Stomach (tissue), 9 donors: Measurements from ENCODE around the gene UGT1A5. TPM values are rescaled to one million over a fixed set of nuclear protein-coding genes. Genes with fewer than 3 reads are reported as not detected.

Experiments used
- DNase-seq, 2 donors: peaks; one replicate each; pipeline versions ENCODE4 v3.0.0 to v3.0.0-alpha.2; 2013 to 2019
- H3K27ac ChIP-seq, 5 donors: fragments of 200-600 bp in 4 of 5; sonication (generic) in 4 of 5; one replicate each; pipeline ENCODE4 v1.5.1; 2013 to 2019; ENCODE audit warnings: mild to moderate bottlenecking in 1 of 5, moderate library complexity in 1 of 5
- H3K27me3 ChIP-seq, 3 donors: fragments of 200-600 bp; sonication (generic); one replicate each; pipeline ENCODE4 v1.5.1; 2017 to 2019; ENCODE audit warnings: mixed run types in 1 of 3
- H3K36me3 ChIP-seq, 4 donors: fragments of 200-600 bp; sonication (generic); 1 replicate in 3 of 4; 2 replicates in 1 of 4; pipeline ENCODE4 v1.5.1; 2016 to 2019
- H3K4me1 ChIP-seq, 4 donors: fragments of 200-600 bp; sonication (generic); one replicate each; pipeline ENCODE4 v1.5.1; 2016 to 2019
- H3K4me3 ChIP-seq, 4 donors: fragments of 200-600 bp; sonication (generic) in 3 of 4; one replicate each; pipeline ENCODE4 v1.5.1; 2016 to 2019; ENCODE audit warnings: mild to moderate bottlenecking in 1 of 4
- H3K9me3 ChIP-seq, 4 donors: fragments of 200-600 bp; sonication (generic); one replicate each; pipeline ENCODE4 v1.5.1; 2016 to 2019
- EP300 ChIP-seq: sonication (generic); formaldehyde crosslinking; IDR thresholded peaks from one replicate; pipeline ENCODE4 v1.6.1; 2017; ENCODE audit warnings: antibody characterized with exemption
- POLR2A ChIP-seq, 4 donors: fragments of 450-650 bp; IDR thresholded peaks; one replicate each; pipeline ENCODE4 v1.6.1; 2016; ENCODE audit warnings: antibody characterized with exemption in 4 of 4, control low read depth in 2 of 4, mild to moderate bottlenecking in 1 of 4, moderate library complexity in 1 of 4
- POLR2AphosphoS5 ChIP-seq, 3 donors: sonication (generic); formaldehyde crosslinking; IDR thresholded peaks; one replicate each; pipeline ENCODE4 v1.6.1; 2016; ENCODE audit warnings: antibody characterized with exemption in 3 of 3
- WGBS, 5 donors: extraction: QIAGEN DNeasy Blood & Tissue Kit in 3 of 5; methylation state at CpG; one replicate each; pipeline versions ENCODE4 v1.1.5 to v1.1.7; 2013 to 2018; 5-methylcytosine and 5-hydroxymethylcytosine counted together
- intact Hi-C: fragments of 100-400 bp; cut with DNase I; formaldehyde crosslinking; loops from one replicate; pipeline ENCODE4 v1.15.1; 2023; ENCODE audit warnings: low total_unique reads
- polyA plus RNA-seq, 3 donors: library from polyadenylated mRNA; stranded (reverse); fragments of 200-250 nt; gene quantifications; one replicate each; pipeline ENCODE4 v1.2.3, GENCODE V29; 2013
- total RNA-seq, 5 donors: library from RNA; depleted of rRNA; stranded (reverse); fragments of >200 nt; gene quantifications; one replicate each; pipeline versions ENCODE4 v1.1.0 to v1.2.3, GENCODE V29; 2014 to 2016
- TF ChIP-seq, protein P1 (sequence below), 7 experiments: fragments of 450-650 bp in 4 of 7; fragments of 200-600 bp in 3 of 7; sonication (generic) in 3 of 7; IDR thresholded peaks; one replicate each; pipeline ENCODE4 v1.5.1; 2016 to 2019; ENCODE audit warnings: antibody characterized with exemption in 7 of 7, control low read depth in 2 of 7, mild to moderate bottlenecking in 1 of 7
- donor health status: healthy with polysubstance abuse.
- donor health status: Bipolar disorder and iron deficiency.
- donor health status: healthy.

The UGT1A5 gene
- total and polyA plus RNA-seq, 8 donors = 0.37 to 13.0 (median 1.7) TPM; not detected in 5

DNA sequence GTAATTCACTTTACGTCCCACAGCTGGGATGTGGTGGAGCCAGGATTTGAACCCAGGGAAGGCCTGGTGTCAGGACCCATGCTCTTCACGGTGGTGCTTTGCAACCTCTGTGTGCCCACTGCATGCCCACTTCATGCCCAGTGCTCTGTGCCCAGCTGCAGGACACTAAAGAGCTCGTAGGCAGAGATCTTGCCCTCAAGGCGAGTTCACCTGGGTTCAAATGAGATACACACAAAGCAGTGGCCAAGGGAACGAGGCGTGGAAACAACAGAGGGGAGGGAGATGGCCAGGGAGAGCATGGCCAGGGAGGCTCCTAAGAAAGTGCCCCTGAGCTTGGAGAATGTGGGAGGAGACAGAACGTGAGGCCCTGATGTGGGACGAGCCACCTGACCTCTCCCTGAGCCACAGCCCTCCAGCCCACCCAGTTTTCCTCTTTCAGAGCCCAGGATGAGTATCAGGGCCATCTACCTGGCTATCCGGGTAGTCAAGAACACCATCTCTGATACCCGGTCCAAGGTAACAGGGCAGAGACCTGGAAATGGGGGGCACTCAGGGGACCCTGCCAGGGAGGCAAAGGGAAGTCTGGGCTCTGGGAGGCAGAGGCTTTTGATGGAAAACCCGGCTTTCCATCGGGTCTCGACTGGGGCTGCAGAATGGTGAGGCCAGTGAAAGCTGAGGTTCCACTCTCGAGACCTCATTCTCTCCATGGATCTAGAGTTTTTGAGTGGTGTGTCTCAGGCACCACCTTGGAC, 85.8 kb downstream of the UGT1A5 start:
- peak in 1 of 2 donors; percentile 17 for DNase-seq
- no peaks in the 10 kb centered on the region for H3K4me1 ChIP-seq
- no peaks in the 10 kb centered on the region for H3K9me3 ChIP-seq
- intact Hi-C loops = no loop called here
- no peaks in the 10 kb centered on the region for H3K36me3 ChIP-seq
- WGBS, 5 donors = 72 to 85% (median 82%) methylated on average over 13 to 14 of the region's 14 CpGs
- no peak overlapping the region for H3K4me3 ChIP-seq
- peaks cover 0 to 5% (median 0%) of the 10 kb centered on the region in 3 donors for H3K27me3 ChIP-seq
- H3K27ac ChIP-seq = no peak overlapping the region
- TF ChIP-seq EP300 (no peak), POLR2AphosphoS5 (IDR thresholded peaks at IDR 0.05) (no peak)

- H3K27ac ChIP-seq = no peak overlapping the region
- peak in 1 of 2 donors; percentile 10 for DNase-seq
- WGBS, 5 donors = 58 to 65% (median 64%) methylated on average over 7 of the region's 7 CpGs
- TF ChIP-seq POLR2A (IDR thresholded peaks at IDR 0.05) = no peak
- no peak for TF ChIP-seq EP300
- TF ChIP-seq, protein P1, sequence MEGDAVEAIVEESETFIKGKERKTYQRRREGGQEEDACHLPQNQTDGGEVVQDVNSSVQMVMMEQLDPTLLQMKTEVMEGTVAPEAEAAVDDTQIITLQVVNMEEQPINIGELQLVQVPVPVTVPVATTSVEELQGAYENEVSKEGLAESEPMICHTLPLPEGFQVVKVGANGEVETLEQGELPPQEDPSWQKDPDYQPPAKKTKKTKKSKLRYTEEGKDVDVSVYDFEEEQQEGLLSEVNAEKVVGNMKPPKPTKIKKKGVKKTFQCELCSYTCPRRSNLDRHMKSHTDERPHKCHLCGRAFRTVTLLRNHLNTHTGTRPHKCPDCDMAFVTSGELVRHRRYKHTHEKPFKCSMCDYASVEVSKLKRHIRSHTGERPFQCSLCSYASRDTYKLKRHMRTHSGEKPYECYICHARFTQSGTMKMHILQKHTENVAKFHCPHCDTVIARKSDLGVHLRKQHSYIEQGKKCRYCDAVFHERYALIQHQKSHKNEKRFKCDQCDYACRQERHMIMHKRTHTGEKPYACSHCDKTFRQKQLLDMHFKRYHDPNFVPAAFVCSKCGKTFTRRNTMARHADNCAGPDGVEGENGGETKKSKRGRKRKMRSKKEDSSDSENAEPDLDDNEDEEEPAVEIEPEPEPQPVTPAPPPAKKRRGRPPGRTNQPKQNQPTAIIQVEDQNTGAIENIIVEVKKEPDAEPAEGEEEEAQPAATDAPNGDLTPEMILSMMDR (IDR thresholded peaks at IDR 0.05) = no peak
- TF ChIP-seq POLR2AphosphoS5 (IDR thresholded peaks at IDR 0.05) = no peak
- H3K9me3 ChIP-seq = no peaks in the 10 kb centered on the region
- H3K4me3 ChIP-seq = no peak overlapping the region
- H3K27me3 ChIP-seq = peaks cover 0 to 11% (median 0%) of the 10 kb centered on the region in 3 donors
- no peaks in the 10 kb centered on the region for H3K36me3 ChIP-seq
- H3K4me1 ChIP-seq = no peaks in the 10 kb centered on the region
- intact Hi-C loops = no loop called here
Measured at GRCh38 chr2:233799087-233799665, 86.5 kb downstream of the UGT1A5 start.

GRCh38 chr2:233799716-233800115, 87.0 kb downstream of the UGT1A5 start:
- TF ChIP-seq POLR2AphosphoS5 (IDR thresholded peaks at IDR 0.05) (no peak), EP300 (no peak), POLR2A (IDR thresholded peaks at IDR 0.05) (no peak)
- TF ChIP-seq, protein P1 (IDR thresholded peaks at IDR 0.05) = no peak
- Histone ChIP-seq H3K27ac (no peak overlapping the region), H3K36me3 (no peaks in the 10 kb centered on the region), H3K4me3 (no peak overlapping the region), H3K27me3 (peaks cover 0 to 13% (median 0%) of the 10 kb centered on the region in 3 donors), H3K9me3 (no peaks in the 10 kb centered on the region), H3K4me1 (no peaks in the 10 kb centered on the region)
- WGBS, 5 donors = 43 to 82% (median 56%) methylated on average over 4 to 5 of the region's 5 CpGs
- no peak for DNase-seq
- intact Hi-C loops = no loop called here

- Histone ChIP-seq H3K27me3 (peaks cover 0 to 13% (median 0%) of the 10 kb centered on the region in 3 donors), H3K4me1 (no peaks in the 10 kb centered on the region), H3K27ac (no peak overlapping the region), H3K9me3 (no peaks in the 10 kb centered on the region), H3K4me3 (no peak overlapping the region), H3K36me3 (no peaks in the 10 kb centered on the region)
- 75 to 84% (median 79%) methylated on average over 7 of the region's 7 CpGs for WGBS, 5 donors
- peak in 1 of 2 donors; percentile 9 for DNase-seq
- intact Hi-C loops = no loop called here
- TF ChIP-seq POLR2AphosphoS5 (IDR thresholded peaks at IDR 0.05) (no peak), POLR2A (IDR thresholded peaks at IDR 0.05) (no peak), EP300 (no peak)
- TF ChIP-seq, protein P1 (IDR thresholded peaks at IDR 0.05) = no peak
Measured at GRCh38 chr2:233800208-233800607, 87.5 kb downstream of the UGT1A5 start.
